NCI-H345 treated with DMSO at 0.1 percent for 48 hours (cell line): Measurements from ENCODE around the gene SLC15A4.

Source experiments
- DNase-seq: peaks from one replicate; lab custom pipeline; 2025; ENCODE audit not compliant: unreplicated experiment; lab: John Stamatoyannopoulos, UW

SLC15A4 gene

GRCh38 chr12:128755566-128755965, 68.2 kb downstream of the SLC15A4 start:
- no peak for DNase-seq

- no peak for DNase-seq
Observed at GRCh38 chr12:128754275-128754674, 69.5 kb downstream of the SLC15A4 start.

DNA sequence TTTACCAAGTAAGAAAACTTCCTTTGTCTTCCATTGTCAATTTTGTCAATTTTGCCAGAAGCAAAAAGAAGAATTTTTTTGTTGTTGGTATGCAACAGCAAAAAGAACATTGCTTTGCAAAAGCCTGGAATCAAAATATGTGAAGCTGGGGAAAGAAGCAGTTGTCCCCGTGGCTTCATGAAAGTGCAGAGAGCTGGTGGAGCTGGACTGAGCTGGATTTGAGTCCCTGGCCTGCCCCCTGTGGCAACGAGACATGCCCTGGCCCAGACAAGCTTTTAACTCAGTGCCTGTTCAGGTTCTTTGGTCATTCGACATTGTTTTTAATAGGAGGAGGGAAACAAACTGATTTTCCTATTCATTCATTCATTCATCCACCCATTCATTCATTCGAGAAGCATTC, 70.3 kb downstream of the SLC15A4 start:
- no peak for DNase-seq

GRCh38 chr12:128752386-128752785, 71.4 kb downstream of the SLC15A4 start:
- DNase-seq, result no peak

DNA sequence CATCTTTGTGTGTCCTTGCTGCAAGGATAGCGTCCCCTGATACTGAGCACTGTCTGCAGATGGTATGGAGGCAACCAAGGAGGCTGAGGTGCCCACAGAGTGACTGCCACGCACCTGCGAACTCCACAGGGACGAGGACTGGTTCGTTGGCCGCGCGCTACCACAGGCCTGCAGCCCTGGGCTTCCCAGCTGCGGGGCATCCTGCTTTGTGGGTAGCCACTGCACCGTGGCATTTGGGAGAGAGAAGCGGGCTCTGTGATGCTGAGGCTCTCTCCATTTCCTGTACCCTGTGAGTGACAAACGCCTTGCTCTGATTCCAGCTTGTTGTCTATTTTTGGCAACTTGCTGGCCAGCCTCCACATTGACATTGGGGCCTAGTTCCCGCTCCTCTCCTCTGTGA, 76.3 kb downstream of the SLC15A4 start:
- DNase-seq, result no peak

GRCh38 chr12:128745772-128746689, 77.7 kb downstream of the SLC15A4 start:
- DNase-seq, result no peak

- DNase-seq, result no peak
Observed at GRCh38 chr12:128743916-128744315, 79.8 kb downstream of the SLC15A4 start.
